Keratinocyte (primary cell): ENCODE results near the gene RGL3. TPM values are rescaled to one million over a fixed set of nuclear protein-coding genes. Genes with fewer than 3 reads are reported as not detected.

ENCODE experiments used
- DNase-seq: peaks from one replicate; pipeline ENCODE4 v3.0.0-alpha.2; 2011; ENCODE audit warnings: low read depth, missing footprints, low spot score
- FAIRE-seq: peaks from 2 replicates; lab custom pipeline; 2011; peaks lifted over from hg19 to GRCh38; lab: Jason Lieb, UNC
- H2AFZ ChIP-seq: 2 replicates; pipeline ENCODE4 v1.6.0; 2012; ENCODE audit warnings: low read length, control low read depth, inconsistent platforms; ENCODE audit not compliant: control insufficient read depth
- H3K27ac ChIP-seq: 2 replicates; pipeline ENCODE4 v1.5.1; 2011; ENCODE audit warnings: low read length; ENCODE audit not compliant: control insufficient read depth, insufficient read depth
- H3K27me3 ChIP-seq: 3 replicates; pipeline ENCODE4 v1.6.0; 2011; ENCODE audit warnings: low read length; ENCODE audit not compliant: control insufficient read depth, insufficient read depth; ENCODE audit errors: extremely low read depth
- H3K36me3 ChIP-seq, 2 experiments: 2 replicates in 1 of 2; 3 replicates in 1 of 2; pipeline ENCODE4 v1.5.1; 2011; ENCODE audit warnings: low read length in 2 of 2, mild to moderate bottlenecking in 1 of 2; ENCODE audit not compliant: control insufficient read depth in 2 of 2, insufficient read depth in 2 of 2; ENCODE audit errors: extremely low read depth in 1 of 2
- H3K4me1 ChIP-seq: 3 replicates; pipeline ENCODE4 v1.5.1; 2011; ENCODE audit warnings: low read length; ENCODE audit not compliant: control insufficient read depth, insufficient read depth; ENCODE audit errors: extremely low read depth
- H3K4me2 ChIP-seq: 3 replicates; pipeline ENCODE4 v1.6.0; 2011; ENCODE audit warnings: low read depth, low read length; ENCODE audit not compliant: control insufficient read depth, insufficient read depth; ENCODE audit errors: extremely low read depth
- H3K4me3 ChIP-seq, 3 experiments: fragments of 200-600 bp in 1 of 3; sonication (generic) in 1 of 3; 2 replicates in 2 of 3; 3 replicates in 1 of 3; pipeline ENCODE4 v1.5.1; 2011 to 2016; ENCODE audit warnings: low read length in 3 of 3, mild to moderate bottlenecking in 3 of 3, control low read depth in 2 of 3, inconsistent platforms in 1 of 3, low read depth in 1 of 3, mixed read lengths in 1 of 3, mixed run types in 1 of 3, moderate library complexity in 1 of 3; ENCODE audit not compliant: control insufficient read depth in 2 of 3, insufficient read depth in 2 of 3; ENCODE audit errors: extremely low read depth in 1 of 3
- H3K79me2 ChIP-seq: 2 replicates; pipeline ENCODE4 v1.6.0; 2012; ENCODE audit warnings: low read length; ENCODE audit not compliant: control insufficient read depth, insufficient read depth
- H3K9ac ChIP-seq: 3 replicates; pipeline ENCODE4 v1.6.0; 2011; ENCODE audit warnings: low read length; ENCODE audit not compliant: control insufficient read depth, insufficient read depth; ENCODE audit errors: extremely low read depth
- H3K9me1 ChIP-seq: 3 replicates; pipeline ENCODE4 v1.6.0; 2011; ENCODE audit warnings: low read length; ENCODE audit not compliant: control insufficient read depth, insufficient read depth; ENCODE audit errors: extremely low read depth
- H3K9me3 ChIP-seq: 2 replicates; pipeline ENCODE4 v1.5.1; 2012; ENCODE audit warnings: low read depth, low read length; ENCODE audit not compliant: control insufficient read depth
- H4K20me1 ChIP-seq: 3 replicates; pipeline ENCODE4 v1.6.0; 2011; ENCODE audit warnings: low read length; ENCODE audit not compliant: control insufficient read depth, insufficient read depth; ENCODE audit errors: extremely low read depth
- CTCF ChIP-seq, 3 experiments: IDR thresholded peaks in 1 of 3; conservative IDR thresholded peaks in 1 of 3; optimal IDR thresholded peaks in 1 of 3; 2 replicates in 2 of 3; 3 replicates in 1 of 3; pipeline versions ENCODE3 to v1.5.1; 2011; ENCODE audit warnings: low read length in 3 of 3, mild to moderate bottlenecking in 3 of 3, moderate library complexity in 2 of 3, control low read depth in 1 of 3, inconsistent platforms in 1 of 3; ENCODE audit not compliant: insufficient read depth in 2 of 3; ENCODE audit errors: extremely low read depth in 1 of 3
- EZH2 ChIP-seq: IDR thresholded peaks from one replicate; pipeline ENCODE4 v1.6.1; 2012; ENCODE audit warnings: inconsistent platforms, mild to moderate bottlenecking, low read length, moderate library complexity
- dilution Hi-C: fragments of 300-500 bp; cut with MboI; formaldehyde crosslinking; loops from one replicate; pipeline ENCODE4 v1.7.0; 2020; ENCODE audit warnings: low sequenced_read_pairs; ENCODE audit not compliant: extremely low pct_ligation_motif_present
- polyA plus RNA-seq, 5 experiments: library from polyadenylated mRNA; depleted of rRNA in 3 of 5; stranded (reverse) in 3 of 5; stranded (forward) in 1 of 5; unstranded in 1 of 5; fragments of >200 nt; gene quantifications; 1 replicate in 1 of 5; 2 replicates in 3 of 5; 3 replicates in 1 of 5; pipeline versions ENCODE4 v1.2.1 to v1.2.3, GENCODE V29; 2011 to 2012; ENCODE audit warnings: missing spikeins in 2 of 5, low read depth in 1 of 5, low replicate concordance in 1 of 5

The RGL3 gene
- polyA plus RNA-seq, 1 donor (not counting 4 experiments of a cell fraction or from before 2014, with no cell fraction given), result not detected

- no peaks in the 10 kb centered on the region for H4K20me1 ChIP-seq
- FAIRE-seq (no peak), DNase-seq (no peak)
- H3K79me2 ChIP-seq, result no peaks in the 10 kb centered on the region
- H3K27me3 ChIP-seq, result no peaks in the 10 kb centered on the region
- peaks cover 2% of the 10 kb centered on the region for H3K9me1 ChIP-seq
- H3K27ac ChIP-seq, result no peak overlapping the region
- dilution Hi-C loops, result no loop called here
- no peaks in the 10 kb centered on the region for H3K36me3 ChIP-seq
- H2AFZ ChIP-seq, result no peak overlapping the region
- no peak for TF ChIP-seq EZH2
- TF ChIP-seq CTCF (optimal IDR thresholded peaks at IDR 0.05 in 1 of 3, IDR thresholded peaks at IDR 0.05 in 1 of 3, conservative IDR thresholded peaks at IDR 0.05 in 1 of 3; ENCODE audit: extremely low read depth in 1 of 3, insufficient read depth in 2 of 3, low read length in 3 of 3), result no peak
- H3K9ac ChIP-seq, result no peak overlapping the region
- peaks cover 12% of the 10 kb centered on the region for H3K4me1 ChIP-seq
- H3K4me3 ChIP-seq, result no peak overlapping the region
- H3K9me3 ChIP-seq, result no peaks in the 10 kb centered on the region
- no peak overlapping the region for H3K4me2 ChIP-seq
These were observed 62.2 kb downstream of the RGL3 start for GRCh38 chr19:11356676-11357550.

DNA sequence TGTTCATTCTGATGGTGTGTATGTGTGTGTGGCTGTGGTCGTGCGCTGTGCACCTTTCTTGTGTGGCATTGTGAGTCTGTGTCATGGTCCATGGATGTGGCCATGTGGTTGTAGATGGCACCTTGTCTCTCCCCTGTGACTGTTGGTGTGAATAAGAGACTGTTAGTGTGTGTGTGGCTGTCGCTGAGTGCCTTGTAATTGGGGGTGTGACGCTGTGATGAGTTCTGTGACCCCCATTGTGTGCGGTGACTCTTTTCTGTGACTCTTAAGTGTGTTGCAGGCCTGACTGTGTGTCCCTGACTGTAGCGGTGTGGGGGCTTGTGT lies 63.1 kb downstream of the RGL3 start:
- peak overlapping the region; percentile 33 for H3K9ac ChIP-seq
- no peak for TF ChIP-seq EZH2
- TF ChIP-seq CTCF (optimal IDR thresholded peaks at IDR 0.05 in 1 of 3, IDR thresholded peaks at IDR 0.05 in 1 of 3, conservative IDR thresholded peaks at IDR 0.05 in 1 of 3; ENCODE audit: extremely low read depth in 1 of 3, insufficient read depth in 2 of 3, low read length in 3 of 3), result no peak
- no peaks in the 10 kb centered on the region for H3K9me3 ChIP-seq
- no peaks in the 10 kb centered on the region for H3K36me3 ChIP-seq
- no peak overlapping the region for H3K27ac ChIP-seq
- H3K4me2 ChIP-seq, result peak overlapping the region; percentile 89
- DNase-seq, result no peak
- dilution Hi-C loops, result no loop called here
- H3K4me1 ChIP-seq, result peaks cover 12% of the 10 kb centered on the region
- no peaks in the 10 kb centered on the region for H4K20me1 ChIP-seq
- no peak for FAIRE-seq
- H3K79me2 ChIP-seq, result no peaks in the 10 kb centered on the region
- H3K9me1 ChIP-seq, result peaks cover 2% of the 10 kb centered on the region
- no peaks in the 10 kb centered on the region for H3K27me3 ChIP-seq
- peak overlapping the region; percentile 51 to 71 (median 62) for H3K4me3 ChIP-seq
- no peak overlapping the region for H2AFZ ChIP-seq
